OCI-LY1 (cell line): ENCODE results near the gene CENPC.
A peak's percentile ranks its signal among the peaks of the same experiment; 100 is the strongest.
"Not testable (repeated sequence)": the region's sequence is repeated elsewhere in the genome, so short reads cannot be mapped to it uniquely, and the experiment has no call there.

Experiments
- H2AFZ ChIP-seq: fragments of 200-600 bp; sonication (generic), shearing (Covaris generic); 2 replicates; pipeline ENCODE4 v1.6.0; 2014; ENCODE audit warnings: antibody characterized with exemption, mild to moderate bottlenecking, low read length
- H3F3A ChIP-seq: fragments of 200-600 bp; sonication (generic), shearing (Covaris generic); 2 replicates; pipeline ENCODE4 v1.6.0; 2014; ENCODE audit warnings: mild to moderate bottlenecking, antibody characterized with exemption, low read length, moderate library complexity; ENCODE audit not compliant: insufficient read depth
- H3K27ac ChIP-seq: fragments of 200-600 bp; sonication (generic); 2 replicates; pipeline ENCODE4 v1.5.1; 2014; ENCODE audit warnings: low read length, mixed run types, mild to moderate bottlenecking, low read depth; ENCODE audit not compliant: poor library complexity, severe bottlenecking
- H3K27me3 ChIP-seq: fragments of 200-600 bp; sonication (generic); 2 replicates; pipeline ENCODE4 v1.6.0; 2014; ENCODE audit warnings: antibody characterized with exemption, mild to moderate bottlenecking, low read length, moderate library complexity; ENCODE audit not compliant: insufficient read depth
- H3K36me3 ChIP-seq: fragments of 200-600 bp; sonication (generic); 2 replicates; pipeline ENCODE4 v1.6.1; 2014; ENCODE audit warnings: mild to moderate bottlenecking, antibody characterized with exemption, low read length, moderate library complexity, mixed read lengths; ENCODE audit not compliant: insufficient read depth
- H3K4me1 ChIP-seq: fragments of 200-600 bp; sonication (generic); 2 replicates; pipeline ENCODE4 v1.5.1; 2014; ENCODE audit warnings: mild to moderate bottlenecking, low read length, moderate library complexity; ENCODE audit not compliant: insufficient read depth, severe bottlenecking
- H3K4me2 ChIP-seq: fragments of 200-600 bp; sonication (generic), shearing (Covaris generic); 2 replicates; pipeline ENCODE4 v1.6.1; 2014; ENCODE audit warnings: low read length
- H3K4me3 ChIP-seq: fragments of 200-600 bp; sonication (generic); 2 replicates; pipeline ENCODE4 v1.5.1; 2014; ENCODE audit warnings: low read length, low read depth, mild to moderate bottlenecking, mixed read lengths; ENCODE audit not compliant: poor library complexity, severe bottlenecking
- H3K79me2 ChIP-seq: fragments of 200-600 bp; shearing (Covaris generic); 2 replicates; pipeline ENCODE4 v1.6.1; 2016; ENCODE audit warnings: mixed run types, low read length, mixed read lengths; ENCODE audit not compliant: insufficient read depth
- H3K9ac ChIP-seq: fragments of 200-600 bp; sonication (generic), shearing (Covaris generic); 2 replicates; pipeline ENCODE4 v1.6.1; 2014; ENCODE audit warnings: mild to moderate bottlenecking, low read length, mixed read lengths
- H3K9me2 ChIP-seq: fragments of 200-600 bp; sonication (generic), shearing (Covaris generic); 2 replicates; pipeline ENCODE4 v1.6.1; 2014; ENCODE audit warnings: low read depth, mild to moderate bottlenecking, low read length, mixed read lengths
- H3K9me3 ChIP-seq: fragments of 200-600 bp; shearing (Covaris generic); 2 replicates; pipeline ENCODE4 v1.6.1; 2014; ENCODE audit warnings: low read length, mixed read lengths
- H4K20me1 ChIP-seq: fragments of 200-600 bp; sonication (generic), shearing (Covaris generic); 2 replicates; pipeline ENCODE4 v1.6.0; 2016; ENCODE audit warnings: mild to moderate bottlenecking, low read length; ENCODE audit not compliant: insufficient read depth
- CTCF ChIP-seq: fragments of 200-600 bp; sonication (generic), shearing (Covaris generic); IDR thresholded peaks from 2 replicates; pipeline ENCODE4 v1.5.1; 2017; ENCODE audit warnings: mild to moderate bottlenecking, antibody characterized with exemption, low read length, moderate library complexity, mixed read lengths
- EZH2 ChIP-seq: fragments of 200-600 bp; sonication (generic), shearing (Covaris generic); IDR thresholded peaks from 2 replicates; pipeline ENCODE4 v1.8.0; 2017; ENCODE audit warnings: borderline replicate concordance, mixed run types, mild to moderate bottlenecking, antibody characterized with exemption, low read length, moderate library complexity, mixed read lengths

CENPC gene

GRCh38 chr4:67555447-67555846 lies 10.1 kb upstream of the CENPC start:
- H2AFZ ChIP-seq: no peak overlapping the region
- no peaks in the 10 kb centered on the region for H3K9me2 ChIP-seq
- TF ChIP-seq EZH2 (no peak), CTCF (no peak)
- no peaks in the 10 kb centered on the region for H4K20me1 ChIP-seq
- no peaks in the 10 kb centered on the region for H3K36me3 ChIP-seq
- H3K4me2 ChIP-seq: no peak overlapping the region
- no peaks in the 10 kb centered on the region for H3K27me3 ChIP-seq
- H3K9me3 ChIP-seq: no peaks in the 10 kb centered on the region
- H3K79me2 ChIP-seq: peaks cover 25% of the 10 kb centered on the region
- no peak overlapping the region for H3K4me3 ChIP-seq
- peaks cover 55% of the 10 kb centered on the region for H3K4me1 ChIP-seq
- no peak overlapping the region for H3K27ac ChIP-seq
- no peaks in the 10 kb centered on the region for H3F3A ChIP-seq
- no peak overlapping the region for H3K9ac ChIP-seq

GRCh38 chr4:67554096-67554495 lies 8.8 kb upstream of the CENPC start:
- Histone ChIP-seq H3K79me2 (peaks cover 11% of the 10 kb centered on the region), H2AFZ (0 out of 2 replicates have a peak overlapping the region, but pooled peaks have one; percentile 14), H3K4me2 (no peak overlapping the region), H3K4me1 (peaks cover 63% of the 10 kb centered on the region), H4K20me1 (no peaks in the 10 kb centered on the region), H3K9me2 (no peaks in the 10 kb centered on the region), H3K27ac (no peak overlapping the region), H3K27me3 (no peaks in the 10 kb centered on the region), H3K36me3 (no peaks in the 10 kb centered on the region), H3K9ac (no peak overlapping the region), H3F3A (no peaks in the 10 kb centered on the region), H3K9me3 (no peaks in the 10 kb centered on the region), H3K4me3 (no peak overlapping the region)
- TF ChIP-seq CTCF: no peak
- TF ChIP-seq EZH2: no peak

GRCh38 chr4:67552146-67552792 lies 7.0 kb upstream of the CENPC start:
- H3K9me2 ChIP-seq, H3K79me2 ChIP-seq, H3K4me3 ChIP-seq, H3F3A ChIP-seq, H4K20me1 ChIP-seq, H3K27me3 ChIP-seq, H3K9me3 ChIP-seq, H3K36me3 ChIP-seq: not testable (repeated sequence)
- peak overlapping the region; percentile 24; the same call in 1 of the 2 replicates for H3K9ac ChIP-seq
- H3K4me1 ChIP-seq: peaks cover 56% of the 10 kb centered on the region
- H2AFZ ChIP-seq: 0 out of 2 replicates have a peak overlapping the region, but pooled peaks have one; percentile 30
- H3K4me2 ChIP-seq: peak overlapping the region; percentile 27; the same call in 1 of the 2 replicates
- H3K27ac ChIP-seq: peak overlapping the region; percentile 79

- TF ChIP-seq CTCF: no peak
- H3K9ac ChIP-seq: peak overlapping the region; percentile 2; the same call in 1 of the 2 replicates
- H2AFZ ChIP-seq: peak overlapping the region; percentile 93; the same call in 1 of the 2 replicates
- peaks cover 48% of the 10 kb centered on the region for H3K4me1 ChIP-seq
- H3K9me3 ChIP-seq: no peaks in the 10 kb centered on the region
- peak overlapping the region; percentile 70 for H3K27ac ChIP-seq
- no peaks in the 10 kb centered on the region for H3F3A ChIP-seq
- peak overlapping the region; percentile 31 for H3K4me2 ChIP-seq
- H3K4me3 ChIP-seq: no peak overlapping the region
- H4K20me1 ChIP-seq: no peaks in the 10 kb centered on the region
- no peaks in the 10 kb centered on the region for H3K36me3 ChIP-seq
- no peaks in the 10 kb centered on the region for H3K79me2 ChIP-seq
- no peaks in the 10 kb centered on the region for H3K9me2 ChIP-seq
- H3K27me3 ChIP-seq: no peaks in the 10 kb centered on the region
These were observed 5.6 kb upstream of the CENPC start for GRCh38 chr4:67550857-67551256.
